Osteoblast (primary cell): ENCODE measurements around the gene SGPP2. TPM values are rescaled to one million over a fixed set of nuclear protein-coding genes. Genes with fewer than 3 reads are reported as not detected.

Source experiments
- DNase-seq: peaks from one replicate; pipeline ENCODE4 v3.0.0; 2011; ENCODE audit warnings: low spot score, mixed read lengths; ENCODE audit not compliant: insufficient read length; ENCODE audit errors: missing footprints
- H2AFZ ChIP-seq: 2 replicates; pipeline ENCODE4 v1.6.0; 2011; ENCODE audit warnings: mild to moderate bottlenecking, low read length
- H3K27ac ChIP-seq: 2 replicates; pipeline ENCODE4 v1.5.1; 2011; ENCODE audit warnings: mild to moderate bottlenecking, low read depth, low read length, moderate library complexity
- H3K27me3 ChIP-seq: 2 replicates; pipeline ENCODE4 v1.6.0; 2012; ENCODE audit warnings: mild to moderate bottlenecking, control low read depth, inconsistent platforms, low read length, moderate library complexity; ENCODE audit not compliant: insufficient read depth
- H3K36me3 ChIP-seq: 2 replicates; pipeline ENCODE4 v1.5.1; 2011; ENCODE audit warnings: mild to moderate bottlenecking, low read length, control low read depth, moderate library complexity; ENCODE audit not compliant: insufficient read depth
- H3K4me1 ChIP-seq: 2 replicates; pipeline ENCODE4 v1.5.1; 2011; ENCODE audit warnings: mild to moderate bottlenecking, low read length, control low read depth, moderate library complexity; ENCODE audit not compliant: insufficient read depth
- H3K4me2 ChIP-seq: 2 replicates; pipeline ENCODE4 v1.6.0; 2011; ENCODE audit warnings: mild to moderate bottlenecking, low read length; ENCODE audit not compliant: insufficient read depth
- H3K4me3 ChIP-seq: fragments of 200-600 bp; sonication (generic); 3 replicates; pipeline ENCODE4 v1.5.1; 2012; ENCODE audit warnings: mild to moderate bottlenecking, low read length, inconsistent platforms; ENCODE audit not compliant: insufficient read depth
- H3K79me2 ChIP-seq: 2 replicates; pipeline ENCODE4 v1.6.0; 2012; ENCODE audit warnings: mild to moderate bottlenecking, low read length, control low read depth, inconsistent platforms; ENCODE audit not compliant: insufficient read depth
- H3K9me3 ChIP-seq: 2 replicates; pipeline ENCODE4 v1.5.1; 2011; ENCODE audit warnings: low read depth, low read length, control low read depth
- H4K20me1 ChIP-seq: 2 replicates; pipeline ENCODE4 v1.6.0; 2012; ENCODE audit warnings: mild to moderate bottlenecking, low read length, control low read depth; ENCODE audit not compliant: insufficient read depth
- small RNA-seq: library from RNA; depleted of rRNA; stranded (forward); fragments of <200 nt; gene quantifications from one replicate; pipeline ENCODE3, GENCODE V24; 2012
- total RNA-seq: library from RNA; depleted of rRNA; stranded (reverse); fragments of >200 nt; gene quantifications from 2 replicates; pipeline ENCODE4 v1.2.3, GENCODE V29; 2012
- TF ChIP-seq, protein P1 (sequence below): IDR thresholded peaks from 2 replicates; pipeline ENCODE4 v1.5.1; 2011; ENCODE audit warnings: mild to moderate bottlenecking, low read depth, low read length, moderate library complexity; ENCODE audit errors: extremely low read depth

SGPP2 gene
- total RNA-seq, 1 donor: not detected

- H3K27me3 ChIP-seq: no peaks in the 10 kb centered on the region
- H4K20me1 ChIP-seq: no peaks in the 10 kb centered on the region
- no peak overlapping the region for H3K4me3 ChIP-seq
- no peak overlapping the region for H2AFZ ChIP-seq
- TF ChIP-seq, protein P1, sequence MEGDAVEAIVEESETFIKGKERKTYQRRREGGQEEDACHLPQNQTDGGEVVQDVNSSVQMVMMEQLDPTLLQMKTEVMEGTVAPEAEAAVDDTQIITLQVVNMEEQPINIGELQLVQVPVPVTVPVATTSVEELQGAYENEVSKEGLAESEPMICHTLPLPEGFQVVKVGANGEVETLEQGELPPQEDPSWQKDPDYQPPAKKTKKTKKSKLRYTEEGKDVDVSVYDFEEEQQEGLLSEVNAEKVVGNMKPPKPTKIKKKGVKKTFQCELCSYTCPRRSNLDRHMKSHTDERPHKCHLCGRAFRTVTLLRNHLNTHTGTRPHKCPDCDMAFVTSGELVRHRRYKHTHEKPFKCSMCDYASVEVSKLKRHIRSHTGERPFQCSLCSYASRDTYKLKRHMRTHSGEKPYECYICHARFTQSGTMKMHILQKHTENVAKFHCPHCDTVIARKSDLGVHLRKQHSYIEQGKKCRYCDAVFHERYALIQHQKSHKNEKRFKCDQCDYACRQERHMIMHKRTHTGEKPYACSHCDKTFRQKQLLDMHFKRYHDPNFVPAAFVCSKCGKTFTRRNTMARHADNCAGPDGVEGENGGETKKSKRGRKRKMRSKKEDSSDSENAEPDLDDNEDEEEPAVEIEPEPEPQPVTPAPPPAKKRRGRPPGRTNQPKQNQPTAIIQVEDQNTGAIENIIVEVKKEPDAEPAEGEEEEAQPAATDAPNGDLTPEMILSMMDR: no peak
- no peak overlapping the region for H3K4me2 ChIP-seq
- no peaks in the 10 kb centered on the region for H3K9me3 ChIP-seq
- peaks cover 16% of the 10 kb centered on the region for H3K4me1 ChIP-seq
- H3K36me3 ChIP-seq: peaks cover 14% of the 10 kb centered on the region
- peaks cover 3% of the 10 kb centered on the region for H3K79me2 ChIP-seq
- no peak for DNase-seq
- no peak overlapping the region for H3K27ac ChIP-seq
Observed at GRCh38 chr2:222608081-222608480, 183.7 kb downstream of the SGPP2 start.

- no peak overlapping the region for H3K4me2 ChIP-seq
- H3K4me1 ChIP-seq: peaks cover 16% of the 10 kb centered on the region
Observed at GRCh38 chr2:222609381-222609780, 185.0 kb downstream of the SGPP2 start.

More at GRCh38 chr2:222609381-222609780, 185.0 kb downstream of the SGPP2 start:
- H2AFZ ChIP-seq: no peak overlapping the region
- H4K20me1 ChIP-seq: no peaks in the 10 kb centered on the region
- no peaks in the 10 kb centered on the region for H3K9me3 ChIP-seq
- no peaks in the 10 kb centered on the region for H3K27me3 ChIP-seq
- DNase-seq: peak; percentile 72
- H3K27ac ChIP-seq: no peak overlapping the region
- H3K36me3 ChIP-seq: peaks cover 20% of the 10 kb centered on the region
- H3K4me3 ChIP-seq: no peak overlapping the region
- peaks cover 3% of the 10 kb centered on the region for H3K79me2 ChIP-seq
- TF ChIP-seq, protein P1: no peak

Small RNA genes lying within 50 kb of the gene (small RNA-seq; reads per million reads assigned to genes)
- gene RF00019 (not detected), gene RNU6-619P (not detected)

Other genes starting within 250 kb of the SGPP2 start
- gene PAX3, start 125.5 kb upstream of the SGPP2 start, total RNA-seq: under 0.01 TPM in 1 of 2 replicates, not detected in the other
- gene FARSB, start 231.5 kb downstream of the SGPP2 start, total RNA-seq: 14.7 and 15.2 TPM in 2 replicates
- gene MOGAT1, start 247.1 kb downstream of the SGPP2 start, total RNA-seq: not detected in 2 replicates